ENCODE results near the gene UBE2S. TPM values are rescaled to one million over a fixed set of nuclear protein-coding genes. Genes with fewer than 3 reads are reported as not detected.
"Not testable (repeated sequence)": the region's sequence is repeated elsewhere in the genome, so short reads cannot be mapped to it uniquely, and the experiment has no call there.

The UBE2S gene
- total and polyA plus RNA-seq, 5 donors from 2014 or later: 24.9 to 92.9 (median 36.4) TPM

- ATAC-seq (ENCODE audit: low read depth in 2 of 2): no peak
- H3K9me3 Mint-ChIP-seq: no peaks in the 10 kb centered on the region
- peaks cover 12% of the 10 kb centered on the region for H3K36me3 Mint-ChIP-seq
- peaks cover 0 to 17% (median 7%) of the 10 kb centered on the region in 4 donors for H3K4me1 Mint-ChIP-seq
- H3K27ac Mint-ChIP-seq: peak overlapping the region in 1 of 3 donors; percentile 79
- no peaks in the 10 kb centered on the region for H3K9me3 ChIP-seq (ENCODE audit: control insufficient read depth in 2 of 2, low read length in 2 of 2)
- H3K36me3 ChIP-seq (ENCODE audit: control insufficient read depth, insufficient read depth, low read length): no peaks in the 10 kb centered on the region
- H3K4me3 Mint-ChIP-seq: peak overlapping the region in 2 of 4 donors; percentile 70 to 74
- H3K27me3 Mint-ChIP-seq: peaks cover 28% of the 10 kb centered on the region
- H3K4me3 ChIP-seq (ENCODE audit: low read depth, low read length): no peak overlapping the region
- H3K4me1 ChIP-seq (ENCODE audit: control insufficient read depth, insufficient read depth, low read length, poor library complexity, severe bottlenecking): peaks cover 16% of the 10 kb centered on the region
- peak in 1 of 3 donors; percentile 22 for DNase-seq
- peaks cover 2% of the 10 kb centered on the region for H3K27me3 ChIP-seq (ENCODE audit: control insufficient read depth, insufficient read depth, low read length)
- H3K27ac ChIP-seq (ENCODE audit: insufficient read depth, low read length, poor library complexity, severe bottlenecking): no peak overlapping the region
Measured at GRCh38 chr19:55451163-55451964, 43.8 kb upstream of the UBE2S start.

GRCh38 chr19:55449469-55449868 is 41.9 kb upstream of the UBE2S start:
- Mint-ChIP-seq H3K9me3 (no peaks in the 10 kb centered on the region), H3K4me3 (no peak overlapping the region), H3K27me3 (peaks cover 39% of the 10 kb centered on the region), H3K36me3 (peaks cover 8% of the 10 kb centered on the region), H3K4me1 (peaks cover 0 to 19% (median 6%) of the 10 kb centered on the region in 4 donors), H3K27ac (no peak overlapping the region)
- Histone ChIP-seq H3K36me3 (ENCODE audit: control insufficient read depth, insufficient read depth, low read length) (no peaks in the 10 kb centered on the region), H3K27ac (ENCODE audit: insufficient read depth, low read length, poor library complexity, severe bottlenecking) (no peak overlapping the region), H3K4me1 (ENCODE audit: control insufficient read depth, insufficient read depth, low read length, poor library complexity, severe bottlenecking) (peaks cover 16% of the 10 kb centered on the region), H3K9me3 (ENCODE audit: control insufficient read depth in 2 of 2, low read length in 2 of 2) (no peaks in the 10 kb centered on the region), H3K4me3 (ENCODE audit: low read depth, low read length) (no peak overlapping the region), H3K27me3 (ENCODE audit: control insufficient read depth, insufficient read depth, low read length) (peaks cover 7% of the 10 kb centered on the region)
- ATAC-seq (ENCODE audit: low read depth in 2 of 2): no peak
- no peak for DNase-seq

DNA sequence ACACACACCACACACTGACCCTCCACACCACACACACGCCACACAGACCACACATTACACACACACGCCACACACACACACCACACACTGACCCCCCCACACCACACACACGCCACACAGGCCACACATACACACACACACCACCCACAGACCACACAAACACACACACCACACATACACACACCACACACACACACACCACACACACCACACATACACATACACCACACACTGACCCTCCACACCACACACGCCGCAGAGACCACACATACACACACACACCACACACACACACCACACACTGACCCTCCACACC is 40.5 kb upstream of the UBE2S start:
- not testable (repeated sequence) for H3K36me3 Mint-ChIP-seq; DNase-seq; H3K27ac ChIP-seq (ENCODE audit: insufficient read depth, low read length, poor library complexity, severe bottlenecking); H3K4me3 Mint-ChIP-seq; H3K9me3 Mint-ChIP-seq; ATAC-seq (ENCODE audit: low read depth in 2 of 2); H3K9me3 ChIP-seq (ENCODE audit: control insufficient read depth in 2 of 2, low read length in 2 of 2); H3K4me3 ChIP-seq (ENCODE audit: low read depth, low read length); H3K36me3 ChIP-seq (ENCODE audit: control insufficient read depth, insufficient read depth, low read length); H3K4me1 Mint-ChIP-seq; H3K27ac Mint-ChIP-seq
- peaks cover 16% of the 10 kb centered on the region for H3K4me1 ChIP-seq (ENCODE audit: control insufficient read depth, insufficient read depth, low read length, poor library complexity, severe bottlenecking)
- H3K27me3 ChIP-seq (ENCODE audit: control insufficient read depth, insufficient read depth, low read length): peaks cover 12% of the 10 kb centered on the region
- H3K27me3 Mint-ChIP-seq: peaks cover 40% of the 10 kb centered on the region

DNA sequence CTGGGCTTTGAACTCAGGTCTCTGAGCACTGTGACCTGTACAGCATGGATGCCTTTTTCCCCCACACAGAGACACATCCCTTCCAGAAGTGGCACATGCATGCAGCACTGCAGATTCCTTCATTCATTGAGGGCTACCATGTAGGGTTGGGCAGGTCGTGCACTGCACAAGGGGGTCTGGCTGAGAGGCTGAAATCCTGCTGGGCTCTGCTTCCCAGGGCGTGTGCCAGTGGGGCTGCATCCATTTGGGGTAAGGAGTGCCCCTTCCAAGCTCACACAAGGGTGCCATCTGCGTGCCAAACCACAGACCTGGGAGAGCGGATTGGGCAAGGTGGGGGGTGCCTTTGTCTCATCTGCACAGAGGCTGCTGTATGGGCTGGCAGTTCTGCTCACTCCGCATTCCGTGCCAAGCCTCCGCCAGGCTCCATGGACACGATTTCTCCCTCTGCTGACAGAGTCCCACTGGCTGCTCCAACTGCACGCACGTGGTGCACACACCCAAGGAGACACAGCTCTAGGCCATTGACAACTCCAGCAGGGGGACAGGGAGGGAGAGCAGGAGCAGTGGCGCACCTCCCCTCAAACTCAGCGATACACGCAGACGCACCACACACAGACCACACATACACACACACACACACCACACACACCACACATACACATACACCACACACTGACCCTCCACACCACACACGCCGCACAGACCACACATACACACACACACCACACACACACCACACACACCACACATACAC is 40.0 kb upstream of the UBE2S start:
- H3K9me3 Mint-ChIP-seq: peaks cover 0 to 2% (median 0%) of the 10 kb centered on the region in 7 donors
- H3K4me1 Mint-ChIP-seq: peaks cover 0 to 10% (median 3%) of the 10 kb centered on the region in 4 donors
- Histone ChIP-seq H3K36me3 (ENCODE audit: control insufficient read depth, insufficient read depth, low read length) (no peaks in the 10 kb centered on the region), H3K4me1 (ENCODE audit: control insufficient read depth, insufficient read depth, low read length, poor library complexity, severe bottlenecking) (peaks cover 15% of the 10 kb centered on the region), H3K27ac (ENCODE audit: insufficient read depth, low read length, poor library complexity, severe bottlenecking) (no peak overlapping the region), H3K4me3 (ENCODE audit: low read depth, low read length) (no peak overlapping the region), H3K9me3 (ENCODE audit: control insufficient read depth in 2 of 2, low read length in 2 of 2) (no peaks in the 10 kb centered on the region), H3K27me3 (ENCODE audit: control insufficient read depth, insufficient read depth, low read length) (peaks cover 12% of the 10 kb centered on the region)
- no peak overlapping the region for H3K27ac Mint-ChIP-seq
- DNase-seq: no peak
- H3K4me3 Mint-ChIP-seq: no peak overlapping the region
- H3K36me3 Mint-ChIP-seq: no peaks in the 10 kb centered on the region
- no peak for ATAC-seq (ENCODE audit: low read depth in 2 of 2)
- H3K27me3 Mint-ChIP-seq: peaks cover 41% of the 10 kb centered on the region

GRCh38 chr19:55446060-55446459 is 38.5 kb upstream of the UBE2S start:
- Mint-ChIP-seq H3K4me1 (peaks cover 0 to 15% (median 6%) of the 10 kb centered on the region in 4 donors), H3K27me3 (peaks cover 49% of the 10 kb centered on the region), H3K4me3 (no peak overlapping the region), H3K9me3 (peaks cover 0 to 5% (median 0%) of the 10 kb centered on the region in 7 donors), H3K36me3 (no peaks in the 10 kb centered on the region), H3K27ac (no peak overlapping the region)
- peaks cover 14% of the 10 kb centered on the region for H3K27me3 ChIP-seq (ENCODE audit: control insufficient read depth, insufficient read depth, low read length)
- ATAC-seq (ENCODE audit: low read depth in 2 of 2) (no peak), DNase-seq (no peak)
- H3K9me3 ChIP-seq (ENCODE audit: control insufficient read depth in 2 of 2, low read length in 2 of 2): no peaks in the 10 kb centered on the region
- no peak overlapping the region for H3K27ac ChIP-seq (ENCODE audit: insufficient read depth, low read length, poor library complexity, severe bottlenecking)
- no peaks in the 10 kb centered on the region for H3K36me3 ChIP-seq (ENCODE audit: control insufficient read depth, insufficient read depth, low read length)
- H3K4me1 ChIP-seq (ENCODE audit: control insufficient read depth, insufficient read depth, low read length, poor library complexity, severe bottlenecking): peaks cover 15% of the 10 kb centered on the region
- H3K4me3 ChIP-seq (ENCODE audit: low read depth, low read length): no peak overlapping the region

DNA sequence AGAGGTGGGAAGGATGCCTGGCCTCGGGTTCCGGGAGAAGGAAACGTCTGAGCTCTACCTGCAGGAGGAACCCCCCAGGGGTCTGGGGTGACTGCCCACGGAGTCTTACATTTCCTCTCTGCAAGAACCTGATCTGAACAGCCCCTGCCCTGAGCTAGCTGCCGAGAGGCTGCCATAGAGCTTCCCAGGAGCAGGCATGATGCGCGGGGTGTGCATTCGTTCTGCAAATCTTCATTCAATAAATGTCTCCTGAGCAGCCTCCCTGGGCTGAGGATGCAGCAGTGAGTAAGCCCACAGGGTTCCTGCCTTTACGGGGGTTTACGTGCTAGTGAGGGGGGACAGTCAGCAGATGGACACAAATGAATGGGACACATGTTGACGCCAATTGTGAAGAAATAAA is 37.1 kb upstream of the UBE2S start:
- Mint-ChIP-seq H3K36me3 (no peaks in the 10 kb centered on the region), H3K27ac (no peak overlapping the region), H3K27me3 (peaks cover 54% of the 10 kb centered on the region), H3K4me3 (peak overlapping the region in 1 of 4 donors; percentile 48), H3K4me1 (peaks cover 0 to 22% (median 8%) of the 10 kb centered on the region in 4 donors), H3K9me3 (peaks cover 0 to 5% (median 0%) of the 10 kb centered on the region in 7 donors)
- no peaks in the 10 kb centered on the region for H3K9me3 ChIP-seq (ENCODE audit: control insufficient read depth in 2 of 2, low read length in 2 of 2)
- no peak for ATAC-seq (ENCODE audit: low read depth in 2 of 2)
- peaks cover 21% of the 10 kb centered on the region for H3K4me1 ChIP-seq (ENCODE audit: control insufficient read depth, insufficient read depth, low read length, poor library complexity, severe bottlenecking)
- H3K27me3 ChIP-seq (ENCODE audit: control insufficient read depth, insufficient read depth, low read length): peaks cover 20% of the 10 kb centered on the region
- H3K27ac ChIP-seq (ENCODE audit: insufficient read depth, low read length, poor library complexity, severe bottlenecking): no peak overlapping the region
- no peak for DNase-seq
- H3K4me3 ChIP-seq (ENCODE audit: low read depth, low read length): no peak overlapping the region
- no peaks in the 10 kb centered on the region for H3K36me3 ChIP-seq (ENCODE audit: control insufficient read depth, insufficient read depth, low read length)

DNA sequence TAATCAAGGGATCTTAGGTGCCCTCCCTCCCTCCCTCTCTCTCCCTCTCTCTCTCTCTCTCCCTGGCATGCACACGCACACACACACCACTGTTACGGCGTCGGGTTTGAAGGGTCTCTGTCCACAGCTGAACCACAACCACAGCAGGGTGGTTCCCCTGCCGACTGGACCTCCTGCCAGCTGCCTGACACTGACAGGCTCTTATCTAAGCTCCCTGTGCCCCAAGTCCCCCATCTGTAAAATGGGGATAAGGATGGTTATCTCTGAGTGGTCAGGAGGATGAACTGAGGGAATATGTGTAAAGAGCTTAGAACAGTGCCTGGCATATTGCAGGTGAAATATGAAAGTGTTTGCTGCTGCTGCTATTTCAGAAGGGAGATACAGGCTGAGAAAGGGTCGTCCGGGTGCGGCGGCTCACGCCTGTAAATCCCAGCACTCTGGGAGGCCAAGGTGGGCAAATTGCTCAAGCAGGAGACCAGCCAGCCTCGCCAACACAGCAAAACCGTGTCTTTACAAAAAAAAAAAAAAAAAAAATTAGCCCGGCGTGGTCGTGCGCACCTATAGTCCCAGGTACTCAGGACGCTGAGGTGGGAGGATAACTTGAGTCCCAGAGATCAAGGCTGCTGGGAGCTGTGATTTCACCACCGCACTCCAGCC is 36.4 kb upstream of the UBE2S start:
- Mint-ChIP-seq H3K27me3 (peaks cover 61% of the 10 kb centered on the region), H3K4me3 (no peak overlapping the region), H3K4me1 (peaks cover 0 to 25% (median 8%) of the 10 kb centered on the region in 4 donors), H3K36me3 (no peaks in the 10 kb centered on the region), H3K9me3 (peaks cover 0 to 6% (median 0%) of the 10 kb centered on the region in 7 donors), H3K27ac (peak overlapping the region in 1 of 3 donors; percentile 52)
- Histone ChIP-seq H3K27me3 (ENCODE audit: control insufficient read depth, insufficient read depth, low read length) (peaks cover 24% of the 10 kb centered on the region), H3K27ac (ENCODE audit: insufficient read depth, low read length, poor library complexity, severe bottlenecking) (no peak overlapping the region), H3K9me3 (ENCODE audit: control insufficient read depth in 2 of 2, low read length in 2 of 2) (no peaks in the 10 kb centered on the region), H3K36me3 (ENCODE audit: control insufficient read depth, insufficient read depth, low read length) (no peaks in the 10 kb centered on the region), H3K4me1 (ENCODE audit: control insufficient read depth, insufficient read depth, low read length, poor library complexity, severe bottlenecking) (peaks cover 21% of the 10 kb centered on the region), H3K4me3 (ENCODE audit: low read depth, low read length) (no peak overlapping the region)
- ATAC-seq (ENCODE audit: low read depth in 2 of 2) (no peak), DNase-seq (no peak)
